ENCODE data around the gene PRKACA.

DNA sequence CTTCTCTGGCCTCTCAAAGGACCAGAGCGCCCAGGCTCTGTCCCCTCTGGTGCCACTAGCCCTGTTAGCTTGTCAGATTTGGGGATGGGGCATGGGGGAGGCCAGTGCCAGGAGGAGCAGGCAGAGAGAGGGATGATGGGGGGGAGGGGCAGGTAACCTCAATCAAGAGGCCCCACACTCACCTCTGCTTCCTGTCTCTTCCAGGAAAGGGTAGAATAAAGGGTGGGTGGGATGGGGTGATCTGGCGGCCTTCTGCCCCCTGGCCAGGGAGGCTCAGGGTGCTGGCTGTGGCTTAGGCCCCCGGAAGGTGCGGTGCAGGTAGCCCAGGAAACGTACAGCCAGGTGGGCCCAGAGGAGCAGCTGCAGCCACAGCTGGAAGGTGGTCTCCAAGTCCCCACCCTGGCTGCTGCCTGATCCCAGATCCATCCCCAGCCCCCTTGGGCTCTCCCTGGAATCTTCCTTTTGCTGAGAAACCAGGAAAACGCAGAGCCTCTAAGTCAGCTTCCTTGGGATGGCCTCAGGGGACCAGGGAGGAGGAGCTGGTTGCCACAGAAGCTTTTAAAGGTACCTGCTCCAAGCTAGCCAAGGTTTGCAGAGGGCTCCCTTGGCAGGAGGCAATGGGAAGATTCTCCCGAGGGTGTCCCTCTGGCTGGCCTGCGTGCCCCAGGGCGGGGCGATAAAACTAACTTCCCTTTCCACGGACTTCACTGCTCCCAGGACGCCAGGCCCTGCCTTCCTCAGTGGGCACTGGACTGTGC lies 5.3 kb downstream of the PRKACA start:
- TF ChIP-seq, protein P1, sequence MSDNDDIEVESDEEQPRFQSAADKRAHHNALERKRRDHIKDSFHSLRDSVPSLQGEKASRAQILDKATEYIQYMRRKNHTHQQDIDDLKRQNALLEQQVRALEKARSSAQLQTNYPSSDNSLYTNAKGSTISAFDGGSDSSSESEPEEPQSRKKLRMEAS (IDR thresholded peaks at IDR 0.05; ENCODE audit: low read depth, low read length): no peak
- no peak for TF ChIP-seq POLR2A (IDR thresholded peaks at IDR 0.05; ENCODE audit: extremely low read depth, insufficient read length)
- TF ChIP-seq, protein P2, sequence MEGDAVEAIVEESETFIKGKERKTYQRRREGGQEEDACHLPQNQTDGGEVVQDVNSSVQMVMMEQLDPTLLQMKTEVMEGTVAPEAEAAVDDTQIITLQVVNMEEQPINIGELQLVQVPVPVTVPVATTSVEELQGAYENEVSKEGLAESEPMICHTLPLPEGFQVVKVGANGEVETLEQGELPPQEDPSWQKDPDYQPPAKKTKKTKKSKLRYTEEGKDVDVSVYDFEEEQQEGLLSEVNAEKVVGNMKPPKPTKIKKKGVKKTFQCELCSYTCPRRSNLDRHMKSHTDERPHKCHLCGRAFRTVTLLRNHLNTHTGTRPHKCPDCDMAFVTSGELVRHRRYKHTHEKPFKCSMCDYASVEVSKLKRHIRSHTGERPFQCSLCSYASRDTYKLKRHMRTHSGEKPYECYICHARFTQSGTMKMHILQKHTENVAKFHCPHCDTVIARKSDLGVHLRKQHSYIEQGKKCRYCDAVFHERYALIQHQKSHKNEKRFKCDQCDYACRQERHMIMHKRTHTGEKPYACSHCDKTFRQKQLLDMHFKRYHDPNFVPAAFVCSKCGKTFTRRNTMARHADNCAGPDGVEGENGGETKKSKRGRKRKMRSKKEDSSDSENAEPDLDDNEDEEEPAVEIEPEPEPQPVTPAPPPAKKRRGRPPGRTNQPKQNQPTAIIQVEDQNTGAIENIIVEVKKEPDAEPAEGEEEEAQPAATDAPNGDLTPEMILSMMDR (IDR thresholded peaks at IDR 0.05; ENCODE audit: low read depth, low read length): no peak

Data from NB4 (cell line).